ENCODE results near the gene SCNM1.

SCNM1 gene

GRCh38 chr1:151189637-151190445 lies 23.9 kb downstream of the SCNM1 start, which contains the start of gene VPS72 (continued):
- TF ChIP-seq PRDM2 (tag by site-specific recombination; IDR thresholded peaks at IDR 0.05; ENCODE audit: borderline replicate concordance) (no peak), ZBTB17 (tag by site-specific recombination; IDR thresholded peaks at IDR 0.05) (peak; percentile 100), ZNF221 (tag by site-specific recombination; IDR thresholded peaks at IDR 0.05; ENCODE audit: borderline replicate concordance) (no peak), ZNF248 (tag by site-specific recombination; IDR thresholded peaks at IDR 0.05) (no peak), ZNF558 (tag by site-specific recombination; IDR thresholded peaks at IDR 0.05) (peak; percentile 54; the same call in 1 of the 2 replicates), ZNF280C (tag by site-specific recombination; IDR thresholded peaks at IDR 0.05) (no peak), ZNF391 (tag by site-specific recombination; IDR thresholded peaks at IDR 0.05; ENCODE audit: borderline replicate concordance, low read depth) (peak; percentile 91; the same call in 1 of the 2 replicates), ZNF629 (tag by site-specific recombination; IDR thresholded peaks at IDR 0.05) (peak; percentile 59; the same call in 1 of the 2 replicates), ZNF266 (tag by site-specific recombination; IDR thresholded peaks at IDR 0.05; ENCODE audit: low read depth) (no peak), GLI4 (tag by site-specific recombination; IDR thresholded peaks at IDR 0.05) (no peak), ZNF423 (tag by site-specific recombination; IDR thresholded peaks at IDR 0.05) (peak; percentile 98), SP7 (tag by site-specific recombination; IDR thresholded peaks at IDR 0.05) (peak; percentile 82), ZNF214 (tag by site-specific recombination; IDR thresholded peaks at IDR 0.05; ENCODE audit: borderline replicate concordance) (no peak), ZBTB11 (tag by site-specific recombination; conservative IDR thresholded peaks at IDR 0.05; ENCODE audit: low read depth) (peak; percentile 65; the same call in 1 of the 2 replicates), KLF10 (tag by site-specific recombination; IDR thresholded peaks at IDR 0.05) (peak; percentile 74; the same call in 1 of the 2 replicates), ZNF155 (tag by site-specific recombination; IDR thresholded peaks at IDR 0.05) (no peak), ZNF544 (tag by site-specific recombination; IDR thresholded peaks at IDR 0.05) (no peak), ZNF19 (tag by site-specific recombination; IDR thresholded peaks at IDR 0.05; ENCODE audit: low read depth) (no peak), REST (tag by site-specific recombination; IDR thresholded peaks at IDR 0.05) (no peak), ZNF670 (tag by site-specific recombination; IDR thresholded peaks at IDR 0.05; ENCODE audit: low read depth) (no peak), ZNF10 (tag by site-specific recombination; IDR thresholded peaks at IDR 0.05) (peak; percentile 84), ZNF292 (tag by site-specific recombination; IDR thresholded peaks at IDR 0.05; ENCODE audit: borderline replicate concordance, low read depth) (no peak), KLF9 (tag by site-specific recombination; IDR thresholded peaks at IDR 0.05; ENCODE audit: low read depth) (peak; percentile 60), ZXDB (tag by site-specific recombination; IDR thresholded peaks at IDR 0.05) (peak; percentile 99)

All from HEK293 (cell line).